Naive B cell (primary cell): ENCODE measurements around the gene SCRG1. TPM values are rescaled to one million over a fixed set of nuclear protein-coding genes. Genes with fewer than 3 reads are reported as not detected.

Experiments used
- polyA plus RNA-seq, 6 donors: library from polyadenylated mRNA; unstranded; fragments of 300-500 nt; fragmentation: Illumina TruSeq; gene quantifications; one replicate each; pipeline ENCODE4 v1.2.3, GENCODE V29; 2021; ENCODE audit warnings: low read depth in 6 of 6

Gene SCRG1
- polyA plus RNA-seq, 6 donors from 2014 or later: 0.09 TPM; not detected in 5

Other genes with a start within 250 kb of the SCRG1 start
- 10 to 100 TPM in 5 of 6 donors, 1 to 10 TPM in 1; 2.8 to 12.6 (median 11.9) TPM for gene GALNT7, start 230.3 kb downstream of the SCRG1 start, polyA plus RNA-seq
- gene HMGB2, start 64.8 kb downstream of the SCRG1 start, polyA plus RNA-seq: 100 to 1,000 TPM; 105 to 195 (median 130) TPM
- 1 to 10 TPM; 2.0 to 7.4 (median 4.5) TPM for gene SAP30, start 28.2 kb downstream of the SCRG1 start, polyA plus RNA-seq
- gene HAND2, start 131.1 kb upstream of the SCRG1 start, polyA plus RNA-seq: not detected